Stomach smooth muscle (tissue), 2 donors: ENCODE data around the gene NDUFS6.

Source experiments
- H3K27ac ChIP-seq: one replicate; pipeline ENCODE4 v1.7.0; 2013; ENCODE audit warnings: mild to moderate bottlenecking, low read length, inconsistent platforms
- H3K27me3 ChIP-seq, 2 donors: one replicate each; pipeline ENCODE4 v1.7.0; 2013; ENCODE audit warnings: low read length in 2 of 2; ENCODE audit not compliant: insufficient read depth in 2 of 2, control insufficient read depth in 1 of 2
- H3K36me3 ChIP-seq, 2 donors: one replicate each; pipeline ENCODE4 v1.7.0; 2013; ENCODE audit warnings: low read length in 2 of 2; ENCODE audit not compliant: control insufficient read depth in 2 of 2, insufficient read depth in 2 of 2
- H3K4me1 ChIP-seq: one replicate; pipeline ENCODE4 v1.7.0; 2013; ENCODE audit warnings: low read length; ENCODE audit not compliant: control insufficient read depth, insufficient read depth
- H3K4me3 ChIP-seq, 2 donors: one replicate each; pipeline ENCODE4 v1.7.0; 2013; ENCODE audit warnings: low read length in 2 of 2
- H3K9ac ChIP-seq, 2 donors: one replicate each; pipeline ENCODE4 v1.7.0; 2013; ENCODE audit warnings: low read length in 2 of 2, mild to moderate bottlenecking in 1 of 2
- H3K9me3 ChIP-seq, 2 donors: one replicate each; pipeline ENCODE4 v1.7.0; 2013; ENCODE audit warnings: low read length in 2 of 2; ENCODE audit not compliant: control insufficient read depth in 2 of 2
- donor health status: healthy.
- donor health status: Pancreatic carcinoma.

NDUFS6 gene

DNA sequence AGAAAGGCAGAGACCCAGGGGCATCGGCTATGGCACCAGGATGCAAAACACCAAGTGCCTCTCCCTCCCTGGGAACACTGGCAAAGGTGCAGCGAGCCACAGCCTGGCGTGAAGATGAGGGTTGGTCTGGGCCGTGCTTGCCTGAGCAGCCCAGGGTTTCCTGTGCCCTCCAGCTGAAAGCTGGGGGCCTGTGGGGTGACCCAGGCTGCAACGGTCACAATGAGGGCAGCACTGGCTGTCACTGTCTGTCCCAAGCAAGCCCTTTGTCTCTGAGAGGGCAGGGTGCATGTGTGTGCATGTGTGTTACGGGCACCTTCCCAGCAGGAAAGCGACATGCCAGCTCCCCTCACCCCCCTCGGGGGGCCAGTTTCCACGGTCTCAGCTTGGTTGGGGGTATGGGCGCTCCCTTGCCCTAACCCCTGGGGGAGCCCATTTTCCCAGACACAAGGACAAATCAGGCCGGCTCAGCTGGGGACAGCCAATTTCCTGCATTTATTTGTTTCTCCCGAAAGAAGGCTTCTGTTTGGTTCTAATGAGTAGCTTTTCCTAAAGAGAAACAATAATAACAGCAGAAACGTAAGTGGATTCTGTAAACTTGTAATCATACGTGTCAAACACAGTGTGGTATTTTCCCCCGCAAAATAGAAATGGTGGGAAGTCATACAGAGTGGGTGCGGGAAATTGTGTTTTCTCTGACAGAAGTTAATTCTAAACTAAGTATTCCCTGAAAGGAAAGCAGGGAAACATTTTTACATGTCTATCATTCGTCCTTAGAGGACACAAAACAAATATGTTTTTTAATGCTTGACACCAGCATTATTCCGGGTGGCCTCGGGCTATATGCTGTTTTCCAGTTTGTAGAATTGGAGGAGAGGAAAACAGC is 22.8 kb upstream of the NDUFS6 start:
- Histone ChIP-seq H3K27ac (no peak overlapping the region), H3K9me3 (no peaks in the 10 kb centered on the region), H3K27me3 (peaks cover 0 to 3% of the 10 kb centered on the region in 2 donors), H3K9ac (no peak overlapping the region), H3K4me1 (no peaks in the 10 kb centered on the region), H3K36me3 (no peaks in the 10 kb centered on the region), H3K4me3 (no peak overlapping the region)

DNA sequence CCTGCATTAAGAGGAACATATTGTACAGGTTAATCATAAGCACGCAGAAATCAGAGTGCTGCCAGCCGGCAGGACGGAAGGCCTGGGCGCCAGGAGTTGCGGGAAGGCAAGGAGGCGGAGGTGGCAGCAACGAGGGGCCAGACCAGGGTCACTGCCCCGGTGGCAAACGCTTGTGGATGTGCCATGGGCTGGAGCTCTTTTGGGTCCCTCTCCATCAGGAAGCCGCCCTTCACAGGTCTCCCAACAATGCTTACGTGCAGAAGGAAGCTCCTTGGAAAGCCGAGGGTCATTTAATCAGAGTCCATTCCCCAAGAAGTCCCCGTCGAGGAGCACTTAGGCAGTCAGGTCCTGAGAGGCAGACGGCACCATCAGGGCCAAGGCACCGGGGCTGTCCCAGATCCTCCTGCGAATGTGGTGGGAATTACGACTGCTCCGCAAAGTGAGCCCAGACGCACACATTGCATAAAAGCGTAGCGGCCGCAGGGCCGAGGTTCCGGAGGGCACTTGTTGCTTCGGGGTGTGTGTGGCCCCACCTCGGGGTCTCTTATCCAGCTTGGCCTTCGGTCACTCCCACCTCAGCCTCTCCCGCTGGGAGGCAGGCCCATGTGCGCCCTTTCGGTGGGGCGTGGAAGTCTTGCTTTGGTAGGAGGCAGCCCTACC is 22.1 kb upstream of the NDUFS6 start:
- no peak overlapping the region for H3K27ac ChIP-seq
- no peaks in the 10 kb centered on the region for H3K4me1 ChIP-seq
- peaks cover 0 to 3% of the 10 kb centered on the region in 2 donors for H3K27me3 ChIP-seq
- no peaks in the 10 kb centered on the region for H3K36me3 ChIP-seq
- no peaks in the 10 kb centered on the region for H3K9me3 ChIP-seq
- no peak overlapping the region for H3K4me3 ChIP-seq
- no peak overlapping the region for H3K9ac ChIP-seq

DNA sequence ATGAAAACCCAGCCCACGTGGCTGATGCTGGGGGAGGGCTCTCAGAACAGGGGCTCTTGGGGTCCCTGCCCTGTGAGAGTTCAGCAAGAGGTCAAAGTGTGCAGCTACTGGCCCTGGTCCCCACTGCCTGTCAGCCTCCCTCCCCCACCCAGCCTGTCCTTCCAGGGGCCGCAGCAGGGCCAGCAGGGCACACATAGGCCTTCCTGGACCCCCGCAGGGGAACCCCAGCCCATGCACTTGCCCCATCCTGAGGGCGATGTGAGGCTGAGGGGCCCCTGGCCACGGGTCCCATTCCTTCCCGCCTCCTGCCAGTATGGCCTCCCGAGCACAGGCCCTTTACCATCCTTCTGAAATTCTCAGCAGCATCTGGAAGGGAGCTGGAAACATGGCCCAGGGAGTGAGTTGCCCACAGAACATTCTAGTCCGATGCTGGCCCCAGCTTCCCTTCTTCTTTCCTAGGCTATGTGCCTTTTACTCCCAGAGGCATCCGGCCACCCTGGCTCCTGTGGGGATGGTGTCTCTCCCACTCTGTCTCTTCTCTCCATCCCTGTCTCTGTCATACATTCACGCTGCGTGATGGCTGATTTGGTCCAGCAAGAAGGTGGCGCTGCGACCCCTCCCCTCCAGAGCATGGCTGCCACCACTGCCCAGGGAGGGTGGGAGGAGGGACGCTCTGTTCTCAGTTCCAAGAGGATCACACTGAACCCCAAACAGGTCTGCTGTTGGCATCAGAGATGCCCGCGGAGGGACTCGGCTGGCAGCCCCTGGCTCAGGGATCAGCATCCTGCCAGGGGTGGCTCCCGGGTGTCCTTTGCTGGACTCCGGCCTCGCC is 21.2 kb upstream of the NDUFS6 start:
- no peaks in the 10 kb centered on the region for H3K9me3 ChIP-seq
- no peak overlapping the region for H3K27ac ChIP-seq
- no peak overlapping the region for H3K9ac ChIP-seq
- no peaks in the 10 kb centered on the region for H3K4me1 ChIP-seq
- no peaks in the 10 kb centered on the region for H3K36me3 ChIP-seq
- no peak overlapping the region for H3K4me3 ChIP-seq
- H3K27me3 ChIP-seq, result peaks cover 0 to 6% of the 10 kb centered on the region in 2 donors

DNA sequence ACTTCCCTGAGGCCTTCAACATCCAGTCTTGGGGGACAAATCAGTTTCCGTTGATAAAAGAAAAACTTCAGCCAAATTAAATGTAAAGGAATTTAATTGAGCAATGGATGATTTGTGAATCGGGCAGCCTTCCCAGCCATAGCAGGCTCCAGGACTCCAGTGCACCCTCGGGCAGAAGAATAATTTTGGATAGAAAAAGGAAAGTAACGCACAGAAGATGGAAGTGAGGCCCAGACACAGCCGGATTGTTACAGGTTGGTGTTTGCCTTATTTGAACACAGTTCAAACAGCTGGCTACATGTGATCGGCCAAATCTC is 20.6 kb upstream of the NDUFS6 start:
- no peak overlapping the region for H3K27ac ChIP-seq
- H3K4me1 ChIP-seq, result no peaks in the 10 kb centered on the region
- no peaks in the 10 kb centered on the region for H3K9me3 ChIP-seq
- H3K9ac ChIP-seq, result no peak overlapping the region
- peaks cover 0 to 6% of the 10 kb centered on the region in 2 donors for H3K27me3 ChIP-seq
- H3K36me3 ChIP-seq, result no peaks in the 10 kb centered on the region
- no peak overlapping the region for H3K4me3 ChIP-seq

DNA sequence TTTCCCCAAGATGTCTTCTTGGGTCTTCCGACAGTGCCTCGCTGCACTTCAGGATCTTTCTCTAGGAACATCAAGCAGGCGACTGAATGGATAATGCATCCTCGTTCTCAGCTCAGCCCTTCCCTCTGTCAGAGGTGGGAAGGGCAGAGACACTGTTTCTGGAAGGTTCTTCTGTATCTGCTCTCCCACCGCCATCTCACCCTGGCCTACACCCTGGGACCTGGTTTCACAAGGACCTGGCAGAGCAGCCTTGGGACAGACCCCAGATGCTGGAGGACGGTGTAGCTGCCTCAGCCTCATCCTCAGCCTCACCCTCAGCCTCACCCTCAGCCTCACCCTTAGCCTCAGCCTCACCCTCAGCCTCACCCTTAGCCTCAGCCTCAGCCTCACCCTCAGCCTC is 20.1 kb upstream of the NDUFS6 start:
- Histone ChIP-seq H3K36me3 (no peaks in the 10 kb centered on the region), H3K4me3 (no peak overlapping the region), H3K9me3 (no peaks in the 10 kb centered on the region), H3K27ac (no peak overlapping the region), H3K4me1 (no peaks in the 10 kb centered on the region), H3K27me3 (peaks cover 0 to 6% of the 10 kb centered on the region in 2 donors), H3K9ac (no peak overlapping the region)

DNA sequence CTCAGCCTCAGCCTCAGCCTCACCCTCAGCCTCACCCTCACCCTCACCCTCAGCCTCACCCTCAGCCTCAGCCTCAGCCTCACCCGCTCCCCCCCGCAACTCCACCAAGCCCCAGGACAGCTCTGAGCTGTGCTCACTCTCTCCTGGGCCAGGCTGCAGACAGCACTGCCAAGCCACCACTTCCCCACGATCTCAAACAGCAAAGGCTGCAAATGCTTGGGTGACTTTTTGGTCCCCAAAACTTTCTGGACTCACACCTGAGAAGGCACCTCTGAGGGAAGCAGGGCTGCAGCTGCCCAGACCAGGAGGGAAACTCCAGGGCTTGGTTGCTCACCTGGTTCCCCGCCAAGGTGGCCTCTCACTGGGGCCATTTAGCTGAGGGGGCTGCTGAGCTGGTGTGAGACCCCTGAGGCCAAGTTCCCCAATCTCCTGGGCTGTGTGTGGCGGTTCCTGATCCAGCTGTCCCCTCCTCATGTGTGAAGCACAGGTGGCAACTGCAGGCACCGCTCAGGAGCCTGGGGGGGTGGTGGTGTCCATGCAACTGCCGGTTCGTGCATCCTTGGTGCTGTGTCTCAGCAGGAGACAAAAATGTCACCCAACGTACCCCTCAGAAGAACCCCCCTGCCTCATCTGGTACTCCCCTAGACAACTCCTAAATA is 19.4 kb upstream of the NDUFS6 start:
- Histone ChIP-seq H3K9me3 (no peaks in the 10 kb centered on the region), H3K4me1 (no peaks in the 10 kb centered on the region), H3K27ac (no peak overlapping the region), H3K27me3 (peaks cover 5 to 6% of the 10 kb centered on the region in 2 donors), H3K9ac (no peak overlapping the region), H3K4me3 (no peak overlapping the region), H3K36me3 (no peaks in the 10 kb centered on the region)

DNA sequence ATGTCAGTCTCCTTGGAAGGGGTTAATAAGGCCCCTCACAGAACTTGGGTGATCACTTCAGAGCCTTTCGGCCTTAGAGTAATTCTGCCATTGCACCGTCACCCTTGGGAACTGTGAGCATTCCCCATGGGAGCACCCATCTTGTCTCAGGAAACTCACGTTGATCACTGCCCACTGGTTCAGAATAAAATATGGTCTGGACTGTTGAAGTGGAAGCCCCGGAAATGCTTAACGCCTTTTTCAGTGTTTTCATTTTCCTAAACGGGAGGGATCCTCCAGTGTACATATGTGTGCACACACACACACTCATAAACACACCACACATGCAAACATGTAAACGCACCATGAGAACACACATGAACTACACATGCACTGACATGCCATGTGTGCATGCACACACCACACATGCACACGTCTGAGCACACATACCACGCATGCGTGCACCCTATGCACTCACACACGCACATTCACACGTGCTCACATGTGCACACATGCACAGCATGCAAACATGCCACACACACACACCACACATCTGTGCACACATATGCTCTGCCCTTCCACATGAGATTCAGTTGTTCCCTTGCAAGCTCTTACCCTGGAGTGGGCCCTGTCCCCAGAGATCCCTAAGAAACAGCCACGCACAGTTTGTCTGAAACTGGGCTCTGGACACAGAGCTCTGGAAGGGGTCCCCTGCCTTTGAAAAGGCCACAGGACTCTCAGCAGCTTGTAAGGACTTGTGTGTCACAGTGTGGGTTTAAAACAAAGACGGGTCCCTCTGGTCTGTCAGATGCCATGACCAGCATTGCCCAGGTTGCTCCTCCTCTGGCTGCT is 18.6 kb upstream of the NDUFS6 start:
- Histone ChIP-seq H3K4me3 (no peak overlapping the region), H3K9me3 (no peaks in the 10 kb centered on the region), H3K4me1 (no peaks in the 10 kb centered on the region), H3K36me3 (no peaks in the 10 kb centered on the region), H3K27ac (no peak overlapping the region), H3K27me3 (peaks cover 5 to 6% of the 10 kb centered on the region in 2 donors), H3K9ac (no peak overlapping the region)

DNA sequence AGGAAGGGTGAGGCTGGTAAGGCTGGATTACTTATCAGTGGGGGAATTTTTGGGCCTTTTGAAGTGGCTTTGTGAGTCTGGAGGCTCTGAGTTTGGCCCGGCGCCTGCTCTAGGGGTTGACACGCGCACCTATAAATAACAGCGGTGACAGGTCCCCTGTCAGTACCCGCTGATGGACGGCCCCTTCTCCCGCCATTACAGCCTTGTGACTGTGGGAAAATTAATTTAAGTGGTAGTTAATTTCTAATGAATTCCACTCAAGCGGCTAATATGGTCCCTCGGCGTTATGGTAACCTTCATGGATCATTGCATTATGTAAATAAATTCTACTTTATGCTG is 18.0 kb upstream of the NDUFS6 start:
- H3K9me3 ChIP-seq, result no peaks in the 10 kb centered on the region
- no peak overlapping the region for H3K27ac ChIP-seq
- H3K36me3 ChIP-seq, result no peaks in the 10 kb centered on the region
- peaks cover 5 to 6% of the 10 kb centered on the region in 2 donors for H3K27me3 ChIP-seq
- no peaks in the 10 kb centered on the region for H3K4me1 ChIP-seq
- no peak overlapping the region for H3K9ac ChIP-seq
- no peak overlapping the region for H3K4me3 ChIP-seq

DNA sequence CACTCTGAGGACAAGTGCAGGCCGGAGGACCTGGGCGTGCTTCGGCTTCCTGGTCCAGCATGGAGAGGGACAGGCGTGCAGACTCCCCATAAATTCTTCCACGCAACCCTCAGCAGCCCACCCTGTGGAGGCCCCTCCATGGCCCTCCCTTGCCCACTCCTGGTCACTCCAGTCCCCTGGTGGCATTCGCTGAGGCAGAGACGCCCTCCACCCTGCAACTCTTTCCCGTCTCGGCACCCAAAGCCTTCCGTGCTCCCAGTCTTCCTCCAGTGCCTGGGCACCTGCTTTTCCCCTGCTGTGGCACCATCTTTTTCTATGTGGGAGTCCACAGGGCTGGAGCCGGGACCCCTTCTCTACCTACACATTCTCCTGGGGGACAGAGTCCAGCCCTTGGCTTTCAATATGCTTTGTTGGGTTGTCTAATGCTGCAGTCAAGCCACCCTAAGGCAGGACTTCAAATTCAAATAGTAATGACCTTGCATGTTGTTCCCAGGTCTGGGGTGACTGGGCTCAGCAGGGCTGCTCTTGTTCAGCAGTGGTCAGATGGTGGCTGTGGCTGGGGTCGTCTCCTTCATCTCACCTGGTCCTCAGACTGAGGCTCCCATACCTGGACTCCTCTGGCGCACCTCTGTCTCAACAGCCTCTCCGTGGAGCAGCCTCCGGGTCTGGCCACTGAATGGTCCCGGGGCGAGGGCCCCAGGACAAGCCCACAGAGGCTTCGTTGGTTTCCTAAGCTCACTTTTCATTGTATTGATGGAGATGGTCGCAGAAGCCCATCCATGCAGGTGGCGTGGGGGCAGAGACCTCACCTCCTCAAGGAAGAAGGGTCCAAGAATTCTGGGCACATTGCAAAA is 16.8 kb upstream of the NDUFS6 start:
- H3K27me3 ChIP-seq, result peaks cover 5 to 7% of the 10 kb centered on the region in 2 donors
- H3K4me3 ChIP-seq, result no peak overlapping the region
- no peaks in the 10 kb centered on the region for H3K4me1 ChIP-seq
- H3K27ac ChIP-seq, result no peak overlapping the region
- H3K9me3 ChIP-seq, result no peaks in the 10 kb centered on the region
- H3K9ac ChIP-seq, result no peak overlapping the region
- H3K36me3 ChIP-seq, result no peaks in the 10 kb centered on the region
